Stimulated activated CD4-positive, alpha-beta T cell treated with anti-CD3 and anti-CD28 coated beads, Interleukin-1b, Interleukin-23, amount 100 ng/mL, for 48 hours (primary cell): ENCODE measurements around the gene RABAC1.
A peak's percentile ranks its signal among the peaks of the same experiment; 100 is the strongest.

Source experiments
- DNase-seq: peaks from one replicate; pipeline ENCODE4 v3.0.0-alpha.2; 2020

RABAC1 gene

GRCh38 chr19:41988947-41989346, 29.8 kb upstream of the RABAC1 start:
- no peak for DNase-seq

GRCh38 chr19:41987141-41987860, 28.2 kb upstream of the RABAC1 start:
- no peak for DNase-seq

- DNase-seq = no peak
Observed at GRCh38 chr19:41984961-41985360, 25.8 kb upstream of the RABAC1 start.

GRCh38 chr19:41981724-41982123, 22.6 kb upstream of the RABAC1 start:
- no peak for DNase-seq

- DNase-seq = no peak
Observed at GRCh38 chr19:41978470-41978869, 19.3 kb upstream of the RABAC1 start.

GRCh38 chr19:41977916-41978315, 18.8 kb upstream of the RABAC1 start:
- no peak for DNase-seq

- no peak for DNase-seq
Observed at GRCh38 chr19:41974652-41975051, 15.5 kb upstream of the RABAC1 start.

- no peak for DNase-seq
Observed at GRCh38 chr19:41971363-41971762, 12.2 kb upstream of the RABAC1 start.

- no peak for DNase-seq
Observed at GRCh38 chr19:41969772-41970458, 10.8 kb upstream of the RABAC1 start.

- DNase-seq = no peak
Observed at GRCh38 chr19:41968751-41969595, 9.9 kb upstream of the RABAC1 start.

- no peak for DNase-seq
Observed at GRCh38 chr19:41967054-41967783, 8.1 kb upstream of the RABAC1 start.

GRCh38 chr19:41965106-41965505, 6.0 kb upstream of the RABAC1 start:
- DNase-seq = no peak

GRCh38 chr19:41960973-41961372, 1.9 kb upstream of the RABAC1 start:
- DNase-seq = no peak

- peak; percentile 82 for DNase-seq
Observed at GRCh38 chr19:41958367-41959055, 610 bp downstream of the RABAC1 start.

- peak; percentile 50 for DNase-seq
Observed at GRCh38 chr19:41957838-41958366, 1.2 kb downstream of the RABAC1 start.

GRCh38 chr19:41957161-41957837, 1.8 kb downstream of the RABAC1 start:
- DNase-seq = no peak

GRCh38 chr19:41956621-41957020, 2.5 kb downstream of the RABAC1 start:
- no peak for DNase-seq

GRCh38 chr19:41955521-41955920, 3.6 kb downstream of the RABAC1 start:
- DNase-seq = no peak

- peak; percentile 85 for DNase-seq
Observed at GRCh38 chr19:41951686-41952172, 7.4 kb downstream of the RABAC1 start.

GRCh38 chr19:41947091-41947490, 12.0 kb downstream of the RABAC1 start:
- no peak for DNase-seq

- DNase-seq = peak; percentile 94
Observed at GRCh38 chr19:41945135-41945766, 13.9 kb downstream of the RABAC1 start.
